ENCODE measurements around the gene SSBP2. TPM values are rescaled to one million over a fixed set of nuclear protein-coding genes. Genes with fewer than 3 reads are reported as not detected.

SSBP2 gene
- total RNA-seq, 2 donors from 2014 or later: 23.7 to 75.0 TPM

DNA sequence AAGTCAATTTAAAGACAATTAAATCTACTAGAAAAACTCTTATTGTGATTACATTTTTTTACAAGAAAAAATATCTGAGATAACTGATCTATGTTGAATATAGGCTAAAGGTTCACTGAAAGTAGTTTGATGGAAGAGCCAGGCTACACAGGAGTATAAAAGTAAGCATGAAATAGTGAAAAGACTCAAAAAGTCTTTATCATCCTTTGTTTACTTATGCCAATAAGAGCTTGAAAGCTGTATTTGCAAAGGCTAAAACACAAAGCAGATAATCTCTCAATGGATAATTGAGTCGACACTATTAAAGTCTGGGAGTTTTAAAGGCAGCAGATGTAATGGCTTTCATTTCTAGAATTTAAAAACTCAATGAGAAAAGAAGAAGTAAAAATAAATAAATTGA is 42.0 kb downstream of the SSBP2 start:
- DNase-seq (ENCODE audit: low spot score) (no peak), ATAC-seq (ENCODE audit: insufficient number of reproducible peaks, low FRiP score, low read depth) (no peak)
- no peaks in the 10 kb centered on the region for H3K36me3 ChIP-seq
- H3K27me3 ChIP-seq (replicated peaks; ENCODE audit: insufficient read depth): no peaks in the 10 kb centered on the region
- H3K27ac ChIP-seq: no peak overlapping the region
- H3K4me1 ChIP-seq (ENCODE audit: control insufficient read depth in 1 of 2, low read depth in 2 of 2): peaks cover 4 to 15% of the 10 kb centered on the region in 2 donors
- H3K9me3 ChIP-seq: no peaks in the 10 kb centered on the region
- no peak overlapping the region for H3K4me3 ChIP-seq
- TF ChIP-seq CTCF (IDR thresholded peaks at IDR 0.05): no peak

GRCh38 chr5:81703840-81704239 is 47.1 kb downstream of the SSBP2 start:
- no peaks in the 10 kb centered on the region for H3K27me3 ChIP-seq (replicated peaks; ENCODE audit: insufficient read depth)
- no peak for ATAC-seq (ENCODE audit: insufficient number of reproducible peaks, low FRiP score, low read depth)
- TF ChIP-seq CTCF (IDR thresholded peaks at IDR 0.05): no peak
- no peak overlapping the region for H3K27ac ChIP-seq
- no peak for DNase-seq (ENCODE audit: low spot score)
- H3K9me3 ChIP-seq: peaks cover 9% of the 10 kb centered on the region
- H3K4me1 ChIP-seq (ENCODE audit: control insufficient read depth in 1 of 2, low read depth in 2 of 2): peaks cover 0 to 3% of the 10 kb centered on the region in 2 donors
- H3K4me3 ChIP-seq: no peak overlapping the region
- no peaks in the 10 kb centered on the region for H3K36me3 ChIP-seq

- no peak for TF ChIP-seq CTCF (IDR thresholded peaks at IDR 0.05)
- Histone ChIP-seq H3K27me3 (replicated peaks; ENCODE audit: insufficient read depth) (no peaks in the 10 kb centered on the region), H3K27ac (no peak overlapping the region), H3K4me1 (ENCODE audit: control insufficient read depth in 1 of 2, low read depth in 2 of 2) (peaks cover 0 to 3% of the 10 kb centered on the region in 2 donors), H3K4me3 (no peak overlapping the region), H3K36me3 (no peaks in the 10 kb centered on the region), H3K9me3 (peaks cover 9% of the 10 kb centered on the region)
- ATAC-seq (ENCODE audit: insufficient number of reproducible peaks, low FRiP score, low read depth) (no peak), DNase-seq (ENCODE audit: low spot score) (no peak)
Measured at GRCh38 chr5:81700166-81700565, 50.7 kb downstream of the SSBP2 start.

- peaks cover 0 to 2% of the 10 kb centered on the region in 2 donors for H3K4me1 ChIP-seq (ENCODE audit: control insufficient read depth in 1 of 2, low read depth in 2 of 2)
- no peak overlapping the region for H3K4me3 ChIP-seq
- no peaks in the 10 kb centered on the region for H3K36me3 ChIP-seq
- ATAC-seq (ENCODE audit: insufficient number of reproducible peaks, low FRiP score, low read depth) (no peak), DNase-seq (ENCODE audit: low spot score) (no peak)
- no peak for TF ChIP-seq CTCF (IDR thresholded peaks at IDR 0.05)
- no peak overlapping the region for H3K27ac ChIP-seq
- H3K9me3 ChIP-seq: peaks cover 9% of the 10 kb centered on the region
- H3K27me3 ChIP-seq (replicated peaks; ENCODE audit: insufficient read depth): no peaks in the 10 kb centered on the region
Measured at GRCh38 chr5:81698813-81699212, 52.1 kb downstream of the SSBP2 start.

DNA sequence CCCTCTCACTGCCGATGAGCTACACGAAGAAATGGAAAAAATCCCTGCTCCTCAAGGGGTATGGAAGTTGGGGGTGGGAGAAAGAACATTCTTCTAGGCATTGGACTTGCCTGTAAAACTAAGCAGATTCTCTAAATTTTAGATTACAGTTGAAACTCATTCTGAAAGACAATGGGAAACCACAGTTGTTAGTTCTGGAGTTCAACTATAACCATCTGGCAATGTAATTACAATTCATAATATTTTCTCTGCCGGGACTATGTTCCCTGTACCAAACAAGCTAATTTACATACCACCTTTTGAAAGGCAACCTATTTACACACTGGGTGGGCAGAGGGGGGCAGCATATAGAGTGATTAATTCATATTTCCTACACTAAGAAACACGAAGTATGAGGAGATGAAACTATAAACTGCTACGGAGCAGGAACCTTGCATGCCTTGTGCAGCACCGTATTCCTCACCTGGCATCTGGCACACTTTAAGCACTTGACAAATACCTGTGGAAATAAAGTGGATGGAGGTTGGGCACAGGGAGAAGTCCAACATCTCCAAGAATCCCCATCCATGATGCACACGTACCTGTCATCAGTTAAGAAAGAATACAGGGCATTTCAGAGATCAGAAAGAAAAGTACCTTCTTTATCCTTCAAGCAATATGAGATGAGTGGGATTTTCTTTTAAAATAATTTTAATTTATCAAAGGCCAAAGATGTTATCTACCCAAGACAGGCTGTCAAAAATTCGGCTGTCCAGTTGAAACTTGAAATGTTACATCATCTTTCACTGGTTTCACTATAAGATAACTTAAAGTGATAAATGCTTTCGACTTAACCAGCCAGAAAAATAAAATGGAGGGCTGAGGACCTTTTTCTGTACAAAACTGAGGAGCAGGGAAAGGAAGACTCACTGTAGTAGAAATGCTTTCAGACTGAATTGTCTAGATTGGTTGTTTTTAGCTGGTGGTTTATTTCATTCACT is 54.2 kb downstream of the SSBP2 start:
- no peak for TF ChIP-seq CTCF (IDR thresholded peaks at IDR 0.05)
- H3K27me3 ChIP-seq (replicated peaks; ENCODE audit: insufficient read depth): no peaks in the 10 kb centered on the region
- ATAC-seq (ENCODE audit: insufficient number of reproducible peaks, low FRiP score, low read depth): no peak
- no peaks in the 10 kb centered on the region for H3K36me3 ChIP-seq
- H3K4me3 ChIP-seq: no peak overlapping the region
- no peak overlapping the region for H3K27ac ChIP-seq
- no peaks in the 10 kb centered on the region for H3K4me1 ChIP-seq (ENCODE audit: control insufficient read depth in 1 of 2, low read depth in 2 of 2)
- DNase-seq (ENCODE audit: low spot score): no peak
- peaks cover 9% of the 10 kb centered on the region for H3K9me3 ChIP-seq

All from thoracic aorta (tissue), 2 donors.